Heart right ventricle (tissue), 16 donors: ENCODE data around the gene ASPSCR1. TPM values are rescaled to one million over a fixed set of nuclear protein-coding genes. Genes with fewer than 3 reads are reported as not detected.
A peak's percentile ranks its signal among the peaks of the same experiment; 100 is the strongest.

Source experiments
- ATAC-seq, 8 donors: fragments of 200-7000 bp; cut with Tn5 transposase; one replicate each; pipeline ENCODE4 v1.9.1; 2020; ENCODE audit warnings: mild to moderate bottlenecking in 8 of 8, moderate library complexity in 8 of 8, moderate number of reproducible peaks in 1 of 8
- DNase-seq, 2 donors: peaks; one replicate each; pipeline ENCODE4 v3.0.0-alpha.2; 2020
- H3K27ac ChIP-seq, 10 donors: fragments of 200-600 bp; sonication (generic) in 2 of 10; one replicate each; pipeline versions ENCODE4 v1.5.0 to v1.8.0; 2020 to 2022; ENCODE audit warnings: mild to moderate bottlenecking in 3 of 10
- H3K27me3 ChIP-seq, 7 donors: fragments of 200-600 bp; one replicate each; pipeline ENCODE4 v1.8.0; 2021 to 2022; ENCODE audit warnings: mild to moderate bottlenecking in 2 of 7
- H3K36me3 ChIP-seq, 9 donors: fragments of 200-600 bp; sonication (generic) in 1 of 9; one replicate each; pipeline versions ENCODE4 v1.5.0 to v1.8.0; 2020 to 2022; ENCODE audit warnings: mild to moderate bottlenecking in 2 of 9
- H3K4me1 ChIP-seq, 9 donors: fragments of 200-600 bp; sonication (generic) in 1 of 9; one replicate each; pipeline versions ENCODE4 v1.5.0 to v1.8.0; 2020 to 2022; ENCODE audit warnings: mild to moderate bottlenecking in 4 of 9
- H3K4me3 ChIP-seq, 10 donors: fragments of 200-600 bp; sonication (generic) in 2 of 10; one replicate each; pipeline versions ENCODE4 v1.5.0 to v1.8.0; 2020 to 2022; ENCODE audit warnings: mild to moderate bottlenecking in 7 of 10, moderate library complexity in 2 of 10
- H3K9me3 ChIP-seq, 11 donors: fragments of 200-600 bp in 10 of 11; sonication (generic) in 2 of 11; one replicate each; pipeline versions ENCODE4 v1.5.0 to v1.8.0; 2013 to 2022; ENCODE audit warnings: mild to moderate bottlenecking in 2 of 11, control low read depth in 1 of 11, moderate library complexity in 1 of 11
- CTCF ChIP-seq, 9 donors: fragments of 200-600 bp; sonication (generic) in 2 of 9; IDR thresholded peaks; one replicate each; pipeline versions ENCODE4 v1.5.0 to v1.8.0; 2021 to 2022; ENCODE audit warnings: antibody characterized with exemption in 9 of 9, mild to moderate bottlenecking in 5 of 9, moderate library complexity in 1 of 9
- WGBS, 2 donors: extraction: QIAGEN DNeasy Blood & Tissue Kit; methylation state at CpG; one replicate each; pipeline ENCODE4 v1.1.7; 2013; ENCODE audit warnings: inconsistent platforms in 1 of 2; 5-methylcytosine and 5-hydroxymethylcytosine counted together
- intact Hi-C, 10 donors: fragments of 100-400 bp; cut with DNase I; formaldehyde crosslinking; loops; one replicate each; pipeline versions ENCODE4 v1.11.1 to v1.14.2; 2022
- polyA plus RNA-seq, 2 donors: library from polyadenylated mRNA; stranded (reverse); fragments of 200-250 nt; gene quantifications; one replicate each; pipeline ENCODE4 v1.2.3, GENCODE V29; 2013
- total RNA-seq, 10 donors: library from RNA; stranded (reverse); fragmentation: NEBNext Ultra II Directional in 3 of 10; extraction: Animal tissue kit (Norgen Biotek cat#: 25700) in 3 of 10; gene quantifications; one replicate each; pipeline versions ENCODE4 v1.2.1 to v1.2.4, GENCODE V29; 2021 to 2023
- donor health status: Arrhythmogenic right ventricular cardiomyopathy.
- donor health status: ischemic (EF 13 %, LVEDD 7.1; RV severe dilation, severe dysfunction).
- donor health status: healthy with polysubstance abuse.
- donor health status: DM: no; HTN: yes; CAD: no.
- donor health status: DM: no; HTN: no; CAD: no.
- donor health status: ischemic (EF 25% LVEDD 6.9; RV normal size, moderate dysfunction).
- donor health status: ischemic (EF 25% LVEDD 5.7; RV mildly dilated, moderate dysfunction).
- donor health status: healthy.
- donor health status: DM: yes; HTN: yes; CAD: no.
- donor health status: Ischemic cardiomyopathy.
- donor health status: ischemic (EF 35%, LVEDD 5.7; RV mildly dilated, moderate dysfunction).
- donor health status: nonischemic (EF 11% LVEDD 7.7; RV severe dilation, severe dysfunction).
- donor health status: DM: yes; HTN: yes; CAD: no.
- donor health status: PGD.
- donor health status: ischemic (EF 29% LVEDD 5.4; RV normal size, mild dysfunction).
- donor health status: nonischemic (EF 23%, LVEDD 6.1; RV moderate dilation, normal function).

ASPSCR1 gene
- total and polyA plus RNA-seq, 12 donors: 19.9 to 115 (median 25.1) TPM

- no peak for ATAC-seq
- no peak for DNase-seq
- Histone ChIP-seq H3K27me3 (peaks cover 33 to 77% (median 66%) of the 10 kb centered on the region in 7 donors), H3K27ac (no peak overlapping the region), H3K4me3 (peak overlapping the region in 3 of 10 donors; percentile 29 to 40 (median 37)), H3K4me1 (peaks cover 0 to 24% (median 13%) of the 10 kb centered on the region in 9 donors), H3K9me3 (no peaks in the 10 kb centered on the region), H3K36me3 (no peaks in the 10 kb centered on the region)
- 55 to 63% methylated on average over 15 of the region's 15 CpGs for WGBS, 2 donors
- no peak for TF ChIP-seq CTCF (IDR thresholded peaks at IDR 0.05)
- intact Hi-C loops: loop anchor here in 9 of 10 donors (1.0 to 10.0 kb wide), 7 partner anchors 59 to 199 kb away; no protein-coding TSS in a partner anchor
Observed at GRCh38 chr17:81958633-81959342, 18.6 kb upstream of the ASPSCR1 start.

- Histone ChIP-seq H3K36me3 (no peaks in the 10 kb centered on the region), H3K27ac (no peak overlapping the region), H3K27me3 (peaks cover 33 to 81% (median 67%) of the 10 kb centered on the region in 7 donors), H3K9me3 (no peaks in the 10 kb centered on the region), H3K4me3 (peak overlapping the region; percentile 25 to 53 (median 40)), H3K4me1 (peaks cover 0 to 24% (median 13%) of the 10 kb centered on the region in 9 donors)
- WGBS, 2 donors: 1 to 2% methylated on average over 76 to 112 of the region's 112 CpGs
- intact Hi-C loops: loop anchor here (1.0 to 10.0 kb wide), 7 partner anchors 58 to 198 kb away; no protein-coding TSS in a partner anchor
- ATAC-seq (peak; percentile 81 to 93 (median 88)), DNase-seq (peak; percentile 48 to 81)
- peak; percentile 54 to 97 (median 73) for TF ChIP-seq CTCF (IDR thresholded peaks at IDR 0.05)
Observed at GRCh38 chr17:81959362-81960129, 17.9 kb upstream of the ASPSCR1 start.

GRCh38 chr17:81960130-81960958 is 17.1 kb upstream of the ASPSCR1 start:
- H3K9me3 ChIP-seq: no peaks in the 10 kb centered on the region
- no peak for DNase-seq
- peaks cover 0 to 24% (median 13%) of the 10 kb centered on the region in 9 donors for H3K4me1 ChIP-seq
- peak overlapping the region; percentile 25 to 53 (median 40) for H3K4me3 ChIP-seq
- H3K27ac ChIP-seq: no peak overlapping the region
- WGBS, 2 donors: 3% methylated on average over 94 to 97 of the region's 98 CpGs
- intact Hi-C loops: loop anchor here in 6 of 10 donors (2.0 to 10.0 kb wide), 4 partner anchors 57 to 197 kb away; no protein-coding TSS in a partner anchor
- no peaks in the 10 kb centered on the region for H3K36me3 ChIP-seq
- peak in 1 of 8 donors; percentile 26 for ATAC-seq
- TF ChIP-seq CTCF (IDR thresholded peaks at IDR 0.05): no peak
- H3K27me3 ChIP-seq: peaks cover 33 to 86% (median 67%) of the 10 kb centered on the region in 7 donors
